Mesothelial cell of epicardium (in vitro differentiated cells): ENCODE measurements around the gene CCIN. TPM values are rescaled to one million over a fixed set of nuclear protein-coding genes. Genes with fewer than 3 reads are reported as not detected.

Experiments
- DNase-seq, 2 experiments: peaks; one replicate each; pipeline ENCODE4 v3.0.0; 2021; ENCODE audit warnings: low spot score in 2 of 2; ENCODE audit not compliant: unreplicated experiment in 2 of 2
- H3K27ac Mint-ChIP-seq: 2 replicates; pipeline ENCODE4 v1.8.0; 2021; ENCODE audit warnings: mixed read lengths
- H3K27me3 Mint-ChIP-seq: 2 replicates; pipeline ENCODE4 v1.8.0; 2021; ENCODE audit warnings: low read depth, mixed read lengths
- H3K36me3 Mint-ChIP-seq: 2 replicates; pipeline ENCODE4 v1.8.0; 2021; ENCODE audit warnings: mixed read lengths
- H3K4me1 Mint-ChIP-seq: 2 replicates; pipeline ENCODE4 v1.8.0; 2021; ENCODE audit warnings: mixed read lengths
- H3K4me3 Mint-ChIP-seq: 2 replicates; pipeline ENCODE4 v1.8.0; 2021; ENCODE audit warnings: mild to moderate bottlenecking, moderate library complexity, mixed read lengths
- H3K9me3 Mint-ChIP-seq: 2 replicates; pipeline ENCODE4 v1.8.0; 2021; ENCODE audit warnings: mixed read lengths
- CTCF ChIP-seq: fragments of 200-600 bp; sonication (generic); IDR thresholded peaks from one replicate; pipeline ENCODE4 v1.5.0; 2021; ENCODE audit warnings: antibody characterized with exemption; ENCODE audit not compliant: unreplicated experiment
- total RNA-seq: library from RNA; stranded (reverse); gene quantifications from 3 replicates; pipeline ENCODE4 v1.2.1, GENCODE V29; 2021

Gene CCIN
- 0.33 to 0.52 TPM (median 0.40 TPM) in 3 replicates for total RNA-seq

- no peak within 1 kb of the TSS for H3K4me3 Mint-ChIP-seq
- H3K36me3 Mint-ChIP-seq, result no peaks in the 10 kb centered on the region
- H3K9me3 Mint-ChIP-seq, result no peaks in the 10 kb centered on the region
- H3K27ac Mint-ChIP-seq, result no peak within 1 kb of the TSS
- peaks cover 16% of the 10 kb centered on the region for H3K4me1 Mint-ChIP-seq
- TF ChIP-seq CTCF, result no peak
- H3K27me3 Mint-ChIP-seq, result no peaks in the 10 kb centered on the region
- no peak for DNase-seq
These were observed at the start of gene CCIN for GRCh38 chr9:36169166-36169565. Gene CCIN (plus strand): TSS chr9:36169388. CDS start chr9:36169503, 115 bp downstream.

GRCh38 chr9:36119476-36119875 lies 49.7 kb upstream of the CCIN start:
- H3K4me3 Mint-ChIP-seq, result no peak overlapping the region
- H3K27ac Mint-ChIP-seq, result no peak overlapping the region
- peaks cover 20% of the 10 kb centered on the region for H3K36me3 Mint-ChIP-seq
- TF ChIP-seq CTCF, result no peak
- no peaks in the 10 kb centered on the region for H3K27me3 Mint-ChIP-seq
- H3K4me1 Mint-ChIP-seq, result peaks cover 8% of the 10 kb centered on the region
- H3K9me3 Mint-ChIP-seq, result no peaks in the 10 kb centered on the region
- no peak for DNase-seq

- H3K9me3 Mint-ChIP-seq, result no peaks in the 10 kb centered on the region
These were observed 48.5 kb upstream of the CCIN start for GRCh38 chr9:36120705-36121104.

GRCh38 chr9:36121971-36122370 lies 47.2 kb upstream of the CCIN start:
- H3K4me3 Mint-ChIP-seq, result no peak overlapping the region

More at GRCh38 chr9:36120705-36121104, 48.5 kb upstream of the CCIN start:
- Mint-ChIP-seq H3K27ac (no peak overlapping the region), H3K4me3 (no peak overlapping the region), H3K36me3 (peaks cover 20% of the 10 kb centered on the region), H3K27me3 (no peaks in the 10 kb centered on the region), H3K4me1 (peaks cover 8% of the 10 kb centered on the region)
- DNase-seq, result no peak
- TF ChIP-seq CTCF, result no peak

GRCh38 chr9:36123515-36123914 lies 45.7 kb upstream of the CCIN start:
- H3K4me1 Mint-ChIP-seq, result peaks cover 7% of the 10 kb centered on the region
- no peak for DNase-seq
- TF ChIP-seq CTCF, result no peak
- no peaks in the 10 kb centered on the region for H3K27me3 Mint-ChIP-seq
- peaks cover 12% of the 10 kb centered on the region for H3K36me3 Mint-ChIP-seq
- H3K9me3 Mint-ChIP-seq, result no peaks in the 10 kb centered on the region
- no peak overlapping the region for H3K4me3 Mint-ChIP-seq
- no peak overlapping the region for H3K27ac Mint-ChIP-seq

More at GRCh38 chr9:36121971-36122370, 47.2 kb upstream of the CCIN start:
- no peak for TF ChIP-seq CTCF
- no peak for DNase-seq
- Mint-ChIP-seq H3K27ac (no peak overlapping the region), H3K9me3 (no peaks in the 10 kb centered on the region), H3K27me3 (no peaks in the 10 kb centered on the region), H3K36me3 (peaks cover 20% of the 10 kb centered on the region), H3K4me1 (peaks cover 11% of the 10 kb centered on the region)
